Neuronal stem cell (in vitro differentiated cells): ENCODE results near the gene PDE6H.

ENCODE experiments used
- DNase-seq: peaks from one replicate; pipeline ENCODE4 v3.0.0-alpha.2; 2013; ENCODE audit warnings: low spot score
- H2AFZ ChIP-seq: one replicate; pipeline ENCODE4 v1.6.1; 2013; ENCODE audit warnings: mild to moderate bottlenecking, low read length, inconsistent platforms
- H2AK5ac ChIP-seq: 2 replicates; pipeline ENCODE4 v1.6.1; 2013; ENCODE audit warnings: low read depth, mild to moderate bottlenecking, inconsistent platforms, low read length, moderate library complexity, mixed read lengths
- H2BK120ac ChIP-seq: 2 replicates; pipeline ENCODE4 v1.6.1; 2013; ENCODE audit warnings: low read depth, mild to moderate bottlenecking, inconsistent platforms, low read length, moderate library complexity, mixed read lengths
- H2BK12ac ChIP-seq: one replicate; pipeline ENCODE4 v1.6.1; 2013; ENCODE audit warnings: low read length, inconsistent platforms
- H2BK15ac ChIP-seq: 2 replicates; pipeline ENCODE4 v1.6.1; 2013; ENCODE audit warnings: mild to moderate bottlenecking, low read length, inconsistent platforms, mixed read lengths
- H2BK5ac ChIP-seq: one replicate; pipeline ENCODE4 v1.6.1; 2013; ENCODE audit warnings: inconsistent platforms, mild to moderate bottlenecking, low read length, moderate library complexity
- H3K14ac ChIP-seq: one replicate; pipeline ENCODE4 v1.6.1; 2013; ENCODE audit warnings: low read length, inconsistent platforms
- H3K18ac ChIP-seq: 2 replicates; pipeline ENCODE4 v1.6.1; 2013; ENCODE audit warnings: low read length, inconsistent platforms
- H3K23ac ChIP-seq: 2 replicates; pipeline ENCODE4 v1.6.1; 2013; ENCODE audit warnings: low read depth, mild to moderate bottlenecking, mixed read lengths, low read length, inconsistent platforms; ENCODE audit not compliant: poor library complexity
- H3K27ac ChIP-seq: replicated peaks from 3 replicates; pipeline ENCODE4 v1.5.1; 2013; ENCODE audit warnings: low read length, inconsistent platforms
- H3K27me3 ChIP-seq, 3 experiments: 2 replicates each; pipeline ENCODE4 v1.6.1; 2013; ENCODE audit warnings: low read length in 3 of 3, mild to moderate bottlenecking in 2 of 3, inconsistent platforms in 1 of 3, low read depth in 1 of 3, mixed read lengths in 1 of 3, moderate library complexity in 1 of 3; ENCODE audit not compliant: control insufficient read depth in 3 of 3, insufficient read depth in 3 of 3
- H3K36me3 ChIP-seq, 2 donors: replicated peaks in 1 of 2; 2 replicates each; pipeline ENCODE4 v1.6.1; 2013; ENCODE audit warnings: low read length in 2 of 2; ENCODE audit not compliant: control insufficient read depth in 2 of 2, insufficient read depth in 2 of 2
- H3K4ac ChIP-seq: 2 replicates; pipeline ENCODE4 v1.6.1; 2013; ENCODE audit warnings: inconsistent platforms, mild to moderate bottlenecking, low read length, moderate library complexity
- H3K4me1 ChIP-seq, 2 donors: 1 replicate in 1 of 2; 2 replicates in 1 of 2; pipeline ENCODE4 v1.6.1; 2013; ENCODE audit warnings: low read length in 2 of 2, low read depth in 1 of 2; ENCODE audit not compliant: control insufficient read depth in 2 of 2, insufficient read depth in 1 of 2
- H3K4me2 ChIP-seq: one replicate; pipeline ENCODE4 v1.6.1; 2013; ENCODE audit warnings: mild to moderate bottlenecking, low read length, inconsistent platforms; ENCODE audit not compliant: insufficient read depth, poor library complexity, severe bottlenecking
- H3K4me3 ChIP-seq, 2 donors: 2 replicates each; pipeline ENCODE4 v1.5.1; 2013; ENCODE audit warnings: low read length in 2 of 2, mild to moderate bottlenecking in 2 of 2, inconsistent platforms in 1 of 2, moderate library complexity in 1 of 2
- H3K79me1 ChIP-seq: one replicate; pipeline ENCODE4 v1.6.1; 2013; ENCODE audit warnings: low read depth, mild to moderate bottlenecking, inconsistent platforms, low read length, moderate library complexity
- H3K9ac ChIP-seq: one replicate; pipeline ENCODE4 v1.6.1; 2013; ENCODE audit warnings: mild to moderate bottlenecking, low read depth, low read length, inconsistent platforms; ENCODE audit not compliant: poor library complexity
- H3K9me3 ChIP-seq, 2 donors: replicated peaks in 1 of 2; 2 replicates each; pipeline versions ENCODE3 to v1.6.1; 2013; ENCODE audit warnings: low read length in 2 of 2, mild to moderate bottlenecking in 2 of 2, inconsistent platforms in 1 of 2, low read depth in 1 of 2, mixed read lengths in 1 of 2, moderate library complexity in 1 of 2; ENCODE audit not compliant: control insufficient read depth in 2 of 2, insufficient read depth in 1 of 2
- H4K8ac ChIP-seq: one replicate; pipeline ENCODE4 v1.6.1; 2013; ENCODE audit warnings: low read depth, mild to moderate bottlenecking, inconsistent platforms, low read length, moderate library complexity
- H4K91ac ChIP-seq: one replicate; pipeline ENCODE4 v1.6.1; 2013; ENCODE audit warnings: low read length, low read depth, mild to moderate bottlenecking, inconsistent platforms; ENCODE audit not compliant: poor library complexity
- WGBS, 2 donors: extraction: QIAGEN DNeasy Blood & Tissue Kit; methylation state at CpG; one replicate each; pipeline ENCODE4 v1.1.7; 2013; ENCODE audit warnings: missing lambda C conversion rate in 2 of 2, mixed read lengths in 1 of 2; ENCODE audit not compliant: insufficient read length in 2 of 2, insufficient replicate concordance in 1 of 2; ENCODE audit errors: extremely low coverage in 2 of 2; 5-methylcytosine and 5-hydroxymethylcytosine counted together

PDE6H gene

DNA sequence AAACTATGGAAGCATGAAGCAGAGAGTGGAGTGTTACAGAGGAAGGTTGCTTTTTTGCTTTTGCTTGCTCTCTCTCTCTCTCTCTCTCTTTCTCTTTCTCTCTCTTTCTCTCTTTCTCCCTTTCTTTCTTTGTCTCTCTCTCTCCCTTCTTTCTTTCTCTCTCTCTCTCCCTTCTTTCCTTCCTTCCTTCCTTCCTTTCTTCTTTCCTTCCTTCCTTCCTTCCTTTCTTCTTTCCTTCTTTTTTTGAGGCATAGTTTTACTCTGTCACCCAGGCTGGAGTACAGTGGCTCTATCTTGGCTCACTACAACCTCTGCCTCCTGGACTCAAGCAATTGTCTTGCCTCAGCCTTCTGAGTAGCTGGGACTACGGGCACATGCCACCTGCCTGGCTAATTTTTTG, 19.1 kb upstream of the PDE6H start:
- no peaks in the 10 kb centered on the region for H3K79me1 ChIP-seq
- WGBS, 2 donors = no CpG with 5 or more reads among the region's 1 CpG
- H3K23ac ChIP-seq = no peak overlapping the region
- no peaks in the 10 kb centered on the region for H3K36me3 ChIP-seq
- no peak overlapping the region for H2BK15ac ChIP-seq
- peaks cover 10 to 12% of the 10 kb centered on the region in 2 donors for H3K4me1 ChIP-seq
- H3K4me3 ChIP-seq = no peak overlapping the region
- H3K4me2 ChIP-seq = no peak overlapping the region
- no peak overlapping the region for H3K18ac ChIP-seq
- H2BK5ac ChIP-seq = no peak overlapping the region
- no peak overlapping the region for H4K91ac ChIP-seq
- no peak overlapping the region for H4K8ac ChIP-seq
- DNase-seq = no peak
- H3K14ac ChIP-seq = no peak overlapping the region
- H3K4ac ChIP-seq = no peak overlapping the region
- no peak overlapping the region for H2AK5ac ChIP-seq
- H3K27me3 ChIP-seq = no peaks in the 10 kb centered on the region
- H3K9me3 ChIP-seq = no peaks in the 10 kb centered on the region
- no peak overlapping the region for H2AFZ ChIP-seq
- H3K9ac ChIP-seq = no peak overlapping the region
- no peak overlapping the region for H3K27ac ChIP-seq
- H2BK120ac ChIP-seq = no peak overlapping the region
- H2BK12ac ChIP-seq = no peak overlapping the region

DNA sequence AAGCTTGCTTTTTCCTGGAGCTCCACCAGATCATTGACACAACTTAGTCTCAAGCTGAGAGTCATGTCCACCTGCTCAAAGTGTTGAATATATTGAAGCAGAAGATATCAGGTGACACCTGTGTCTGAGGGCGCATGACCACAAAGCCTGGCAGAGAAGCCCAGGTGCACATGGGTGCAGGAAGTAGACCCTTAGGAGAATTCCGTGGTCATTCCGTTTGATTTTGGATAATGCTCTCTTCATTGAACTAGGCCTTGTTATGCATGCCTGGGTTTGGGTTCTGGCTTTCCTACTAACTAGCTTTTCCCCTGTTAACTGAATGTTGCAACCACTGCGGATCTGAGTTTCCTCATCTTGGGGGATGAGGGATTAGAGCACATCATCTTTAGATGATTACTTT, 18.6 kb upstream of the PDE6H start:
- Histone ChIP-seq H3K36me3 (no peaks in the 10 kb centered on the region), H4K8ac (no peak overlapping the region), H4K91ac (no peak overlapping the region), H2BK5ac (no peak overlapping the region), H3K4me2 (no peak overlapping the region), H3K79me1 (no peaks in the 10 kb centered on the region), H3K4ac (no peak overlapping the region), H3K4me1 (peaks cover 7 to 8% of the 10 kb centered on the region in 2 donors), H2BK15ac (no peak overlapping the region), H3K9ac (no peak overlapping the region), H3K27ac (no peak overlapping the region), H3K18ac (no peak overlapping the region), H2BK120ac (no peak overlapping the region), H3K27me3 (no peaks in the 10 kb centered on the region), H3K4me3 (no peak overlapping the region), H2AK5ac (no peak overlapping the region), H3K14ac (no peak overlapping the region), H3K9me3 (no peaks in the 10 kb centered on the region), H2BK12ac (no peak overlapping the region), H3K23ac (no peak overlapping the region), H2AFZ (no peak overlapping the region)
- WGBS, 2 donors = no CpG with 5 or more reads among the region's 4 CpGs
- no peak for DNase-seq

DNA sequence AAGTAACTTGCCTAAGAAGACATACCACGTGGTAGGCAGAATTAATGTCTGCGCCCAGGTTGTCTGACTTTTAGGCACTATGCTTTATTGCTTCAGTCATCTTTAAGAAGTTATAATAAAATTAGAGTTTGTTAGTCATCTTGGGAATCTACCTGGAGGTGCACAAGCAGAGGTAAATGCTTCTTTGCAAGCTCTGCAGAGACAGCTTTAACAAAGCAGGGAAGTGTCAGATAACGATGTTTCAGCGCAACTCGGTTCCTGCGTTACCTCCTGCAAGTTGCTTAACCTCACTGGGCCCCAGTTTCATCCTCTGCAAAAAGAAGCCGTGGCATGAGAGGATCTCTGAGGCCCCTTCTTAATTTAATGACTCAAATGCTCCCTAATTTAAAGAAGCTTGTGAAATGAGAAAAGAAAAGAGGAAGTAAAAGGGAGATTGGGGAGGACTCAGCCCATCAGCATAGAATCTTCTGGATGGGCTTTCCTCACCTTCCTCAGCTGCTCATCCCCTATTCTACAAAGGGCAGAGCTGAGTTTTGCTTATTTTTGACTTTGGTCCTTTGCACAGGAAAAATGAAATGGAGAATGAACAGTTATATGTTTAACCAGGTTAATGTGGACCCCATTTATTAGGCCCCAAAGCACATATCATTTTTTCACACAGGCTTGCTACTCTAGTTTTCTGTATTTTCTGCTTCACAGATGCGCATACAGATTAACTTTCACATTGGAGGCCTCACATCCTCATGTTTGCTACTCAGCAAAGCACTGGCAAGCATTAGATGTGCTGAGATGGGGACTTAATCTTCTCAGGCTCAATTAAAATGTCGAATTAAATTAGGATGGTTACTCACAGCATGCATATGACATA, 16.6 kb upstream of the PDE6H start:
- H3K4ac ChIP-seq = no peak overlapping the region
- no peak overlapping the region for H3K4me2 ChIP-seq
- no peak overlapping the region for H2AK5ac ChIP-seq
- no peaks in the 10 kb centered on the region for H3K9me3 ChIP-seq
- H4K91ac ChIP-seq = no peak overlapping the region
- no peaks in the 10 kb centered on the region for H3K27me3 ChIP-seq
- no peak overlapping the region for H2BK12ac ChIP-seq
- H4K8ac ChIP-seq = no peak overlapping the region
- no peak overlapping the region for H3K18ac ChIP-seq
- no peak overlapping the region for H3K9ac ChIP-seq
- H2BK15ac ChIP-seq = no peak overlapping the region
- H3K4me1 ChIP-seq = no peaks in the 10 kb centered on the region
- no peak overlapping the region for H2AFZ ChIP-seq
- no peak overlapping the region for H3K27ac ChIP-seq
- H2BK120ac ChIP-seq = no peak overlapping the region
- H3K14ac ChIP-seq = no peak overlapping the region
- H3K79me1 ChIP-seq = no peaks in the 10 kb centered on the region
- no peak overlapping the region for H3K23ac ChIP-seq
- no CpG with 5 or more reads among the region's 9 CpGs for WGBS, 2 donors
- no peak overlapping the region for H2BK5ac ChIP-seq
- DNase-seq = no peak
- H3K36me3 ChIP-seq = no peaks in the 10 kb centered on the region
- no peak overlapping the region for H3K4me3 ChIP-seq

DNA sequence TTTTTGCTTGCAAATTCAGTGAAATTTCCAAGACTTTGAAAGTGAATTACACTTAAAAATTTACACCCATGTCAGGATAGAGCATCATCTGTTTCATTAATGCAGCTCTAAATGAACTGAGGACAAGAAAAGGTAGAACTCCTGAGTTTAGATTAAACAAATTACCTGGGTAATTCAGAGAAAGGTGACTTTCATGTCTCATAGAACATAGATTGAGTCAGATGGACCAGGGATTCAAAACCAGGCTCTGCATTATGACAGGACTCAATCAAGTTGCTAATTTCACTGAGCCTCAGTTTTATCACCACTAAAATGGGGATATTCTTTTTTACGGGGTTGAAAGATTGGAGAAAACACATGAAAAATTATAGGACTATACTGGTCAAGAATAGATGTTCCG, 15.9 kb upstream of the PDE6H start:
- Histone ChIP-seq H3K14ac (no peak overlapping the region), H3K4me3 (no peak overlapping the region), H3K23ac (no peak overlapping the region), H3K18ac (no peak overlapping the region), H2AK5ac (no peak overlapping the region), H3K4ac (no peak overlapping the region), H3K27me3 (no peaks in the 10 kb centered on the region), H3K9ac (no peak overlapping the region), H2AFZ (no peak overlapping the region), H3K9me3 (no peaks in the 10 kb centered on the region), H4K8ac (no peak overlapping the region), H2BK5ac (no peak overlapping the region), H3K36me3 (no peaks in the 10 kb centered on the region), H3K79me1 (no peaks in the 10 kb centered on the region), H3K4me2 (no peak overlapping the region), H2BK120ac (no peak overlapping the region), H3K4me1 (no peaks in the 10 kb centered on the region), H2BK15ac (no peak overlapping the region), H3K27ac (no peak overlapping the region), H2BK12ac (no peak overlapping the region), H4K91ac (no peak overlapping the region)
- no peak for DNase-seq
- no CpG with 5 or more reads among the region's 2 CpGs for WGBS, 2 donors
